Chondrocyte (in vitro differentiated cells): ENCODE data around the gene SFR1. TPM values are rescaled to one million over a fixed set of nuclear protein-coding genes. Genes with fewer than 3 reads are reported as not detected.

Source experiments
- DNase-seq: peaks from one replicate; pipeline ENCODE4 v3.0.0; 2021; ENCODE audit warnings: mixed read lengths, low spot score
- H3K27ac Mint-ChIP-seq: one replicate; pipeline ENCODE4 v1.8.0; 2021; ENCODE audit warnings: mild to moderate bottlenecking, moderate library complexity, mixed read lengths; ENCODE audit not compliant: unreplicated experiment
- H3K27me3 Mint-ChIP-seq: 2 replicates; pipeline ENCODE4 v1.8.0; 2021; ENCODE audit warnings: low read depth, mixed read lengths
- H3K36me3 Mint-ChIP-seq: 2 replicates; pipeline ENCODE4 v1.8.0; 2021; ENCODE audit warnings: low read depth, mixed read lengths
- H3K4me1 Mint-ChIP-seq: 2 replicates; pipeline ENCODE4 v1.8.0; 2021; ENCODE audit warnings: low read depth, mild to moderate bottlenecking, mixed read lengths
- H3K4me3 Mint-ChIP-seq: one replicate; pipeline ENCODE4 v1.8.0; 2021; ENCODE audit warnings: mild to moderate bottlenecking, moderate library complexity, mixed read lengths; ENCODE audit not compliant: unreplicated experiment
- H3K9me3 Mint-ChIP-seq: 2 replicates; pipeline ENCODE4 v1.8.0; 2021; ENCODE audit warnings: low read depth, mixed read lengths
- total RNA-seq: library from RNA; stranded (reverse); gene quantifications from 3 replicates; pipeline ENCODE4 v1.2.1, GENCODE V29; 2021
- TF ChIP-seq, protein P1 (sequence below): fragments of 200-600 bp; sonication (generic); IDR thresholded peaks from 2 replicates; pipeline ENCODE4 v1.5.0; 2021; ENCODE audit warnings: antibody characterized with exemption, mild to moderate bottlenecking, moderate library complexity

SFR1 gene
- total RNA-seq, 1 donor from 2014 or later = 4.6 TPM

DNA sequence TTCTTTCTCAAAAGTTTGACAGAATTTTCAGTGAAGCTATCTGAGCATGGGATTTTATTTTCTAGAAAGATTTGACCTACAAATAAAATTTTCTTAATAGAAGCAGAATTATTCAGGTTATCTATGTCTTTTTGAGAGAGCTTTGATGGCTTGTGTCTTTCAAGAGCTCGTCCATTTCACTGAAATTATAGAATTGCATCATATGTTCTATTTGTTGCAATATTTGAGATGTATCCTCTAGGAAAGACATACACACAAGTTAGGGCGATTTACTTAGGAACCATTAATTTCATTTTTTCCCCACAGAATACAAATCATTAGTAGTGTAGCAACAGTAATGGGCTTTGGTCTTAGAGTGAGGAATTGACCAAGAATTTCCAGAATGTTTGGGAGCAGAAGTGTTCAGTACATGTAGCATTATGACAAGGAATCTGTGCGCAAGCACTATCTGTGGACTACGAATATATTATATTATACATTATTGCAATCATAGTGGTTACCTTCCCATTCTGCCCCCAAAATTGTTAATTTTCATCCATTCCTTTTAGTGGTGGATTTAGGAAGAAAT lies 23.5 kb upstream of the SFR1 start:
- Mint-ChIP-seq H3K27me3 (no peaks in the 10 kb centered on the region), H3K9me3 (peaks cover 11% of the 10 kb centered on the region), H3K4me1 (peaks cover 6% of the 10 kb centered on the region), H3K36me3 (peaks cover 2% of the 10 kb centered on the region), H3K27ac (no peak overlapping the region), H3K4me3 (no peak overlapping the region)
- TF ChIP-seq, protein P1, sequence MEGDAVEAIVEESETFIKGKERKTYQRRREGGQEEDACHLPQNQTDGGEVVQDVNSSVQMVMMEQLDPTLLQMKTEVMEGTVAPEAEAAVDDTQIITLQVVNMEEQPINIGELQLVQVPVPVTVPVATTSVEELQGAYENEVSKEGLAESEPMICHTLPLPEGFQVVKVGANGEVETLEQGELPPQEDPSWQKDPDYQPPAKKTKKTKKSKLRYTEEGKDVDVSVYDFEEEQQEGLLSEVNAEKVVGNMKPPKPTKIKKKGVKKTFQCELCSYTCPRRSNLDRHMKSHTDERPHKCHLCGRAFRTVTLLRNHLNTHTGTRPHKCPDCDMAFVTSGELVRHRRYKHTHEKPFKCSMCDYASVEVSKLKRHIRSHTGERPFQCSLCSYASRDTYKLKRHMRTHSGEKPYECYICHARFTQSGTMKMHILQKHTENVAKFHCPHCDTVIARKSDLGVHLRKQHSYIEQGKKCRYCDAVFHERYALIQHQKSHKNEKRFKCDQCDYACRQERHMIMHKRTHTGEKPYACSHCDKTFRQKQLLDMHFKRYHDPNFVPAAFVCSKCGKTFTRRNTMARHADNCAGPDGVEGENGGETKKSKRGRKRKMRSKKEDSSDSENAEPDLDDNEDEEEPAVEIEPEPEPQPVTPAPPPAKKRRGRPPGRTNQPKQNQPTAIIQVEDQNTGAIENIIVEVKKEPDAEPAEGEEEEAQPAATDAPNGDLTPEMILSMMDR = no peak
- DNase-seq = no peak

DNA sequence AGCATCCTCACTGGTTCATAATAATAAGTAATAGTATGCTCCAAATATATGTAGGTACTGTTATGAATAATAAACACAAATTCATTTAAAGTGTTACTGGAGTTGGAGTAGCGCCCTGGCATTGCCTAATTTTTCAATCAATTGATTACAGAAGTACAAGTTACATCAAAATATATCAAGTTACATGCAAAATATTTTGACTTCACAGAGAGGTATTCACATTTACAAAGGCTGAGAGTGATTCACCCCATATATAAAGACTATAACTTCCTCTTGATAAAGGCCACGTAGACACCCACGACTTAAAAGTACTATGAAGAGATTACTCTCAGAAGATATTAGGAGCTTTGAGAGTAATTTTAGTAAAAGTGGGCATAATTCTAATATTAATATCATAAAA lies 22.7 kb upstream of the SFR1 start:
- no peak overlapping the region for H3K4me3 Mint-ChIP-seq
- H3K27me3 Mint-ChIP-seq = no peaks in the 10 kb centered on the region
- H3K27ac Mint-ChIP-seq = no peak overlapping the region
- peaks cover 6% of the 10 kb centered on the region for H3K9me3 Mint-ChIP-seq
- no peak for DNase-seq
- peaks cover 6% of the 10 kb centered on the region for H3K4me1 Mint-ChIP-seq
- TF ChIP-seq, protein P1 = no peak
- no peaks in the 10 kb centered on the region for H3K36me3 Mint-ChIP-seq

DNA sequence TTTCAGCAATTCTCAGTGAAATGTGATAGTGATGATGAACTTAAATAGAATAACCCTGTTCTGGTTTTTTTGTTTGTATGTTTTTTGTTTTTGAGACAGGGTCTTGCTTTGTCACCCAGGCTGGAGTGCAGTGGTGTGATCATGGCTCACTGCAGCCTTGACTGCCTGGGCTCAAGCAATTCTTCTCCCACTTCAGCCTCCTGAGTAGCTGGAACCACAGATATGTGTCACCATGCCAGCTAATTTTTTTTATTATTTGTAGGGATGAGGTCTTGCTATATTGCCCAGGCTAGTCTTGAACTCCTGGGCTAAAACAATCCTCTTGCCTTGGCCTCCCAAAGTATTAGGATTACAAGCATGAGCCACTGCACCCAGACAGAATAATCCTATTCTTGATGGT lies 22.0 kb upstream of the SFR1 start:
- TF ChIP-seq, protein P1 = no peak
- Mint-ChIP-seq H3K4me1 (peaks cover 6% of the 10 kb centered on the region), H3K36me3 (no peaks in the 10 kb centered on the region), H3K27me3 (no peaks in the 10 kb centered on the region), H3K9me3 (peaks cover 6% of the 10 kb centered on the region), H3K4me3 (no peak overlapping the region), H3K27ac (no peak overlapping the region)
- no peak for DNase-seq

DNA sequence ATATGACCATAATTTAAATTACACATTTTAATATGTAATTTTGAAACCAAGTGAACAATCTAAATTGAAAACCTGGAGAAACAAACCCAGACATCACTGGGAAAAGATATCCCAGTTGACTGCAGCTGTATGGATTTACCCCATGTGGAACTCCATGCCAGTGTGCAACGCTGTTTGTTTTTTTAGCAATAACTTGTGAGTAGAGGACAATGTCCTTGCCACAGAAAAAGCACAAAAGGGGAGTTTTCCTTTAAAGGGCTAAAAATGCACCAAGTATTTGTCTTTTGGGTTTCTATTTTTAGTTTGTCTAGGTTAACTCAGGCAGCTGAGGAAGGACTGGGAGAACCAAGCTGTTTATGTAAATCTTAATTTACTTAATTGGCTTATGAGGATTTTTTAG lies 21.2 kb upstream of the SFR1 start:
- Mint-ChIP-seq H3K27ac (no peak overlapping the region), H3K4me3 (no peak overlapping the region), H3K27me3 (no peaks in the 10 kb centered on the region), H3K9me3 (peaks cover 6% of the 10 kb centered on the region), H3K36me3 (no peaks in the 10 kb centered on the region), H3K4me1 (peaks cover 6% of the 10 kb centered on the region)
- TF ChIP-seq, protein P1 = no peak
- DNase-seq = no peak

DNA sequence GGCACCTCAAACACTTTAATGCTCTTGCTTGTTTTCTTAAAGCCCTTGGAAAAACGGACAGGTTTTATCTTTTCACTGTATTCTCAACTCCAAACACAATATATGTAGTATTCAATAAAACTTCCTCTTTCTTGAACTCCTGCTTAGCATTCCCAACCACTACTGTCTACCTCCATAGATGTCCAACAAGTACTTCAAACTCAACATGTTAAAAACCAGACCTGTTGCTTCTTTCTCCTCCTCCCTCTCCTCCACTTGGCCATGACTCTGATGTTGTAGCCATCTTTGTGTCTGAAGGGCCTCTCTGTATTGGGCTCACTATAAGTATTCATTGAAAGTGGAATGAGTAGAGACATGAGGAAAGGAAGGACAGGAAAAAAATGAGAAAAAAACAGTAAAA lies 20.1 kb upstream of the SFR1 start:
- Mint-ChIP-seq H3K4me1 (peaks cover 6% of the 10 kb centered on the region), H3K27me3 (no peaks in the 10 kb centered on the region), H3K4me3 (no peak overlapping the region), H3K27ac (no peak overlapping the region), H3K36me3 (no peaks in the 10 kb centered on the region), H3K9me3 (peaks cover 2% of the 10 kb centered on the region)
- DNase-seq = no peak
- TF ChIP-seq, protein P1 = no peak
